NOMO-1 treated with DMSO at 0.1 percent for 48 hours (cell line): ENCODE measurements around the gene CDK3.
"Not testable (repeated sequence)": the region's sequence is repeated elsewhere in the genome, so short reads cannot be mapped to it uniquely, and the experiment has no call there.

ENCODE experiments used
- DNase-seq: peaks from one replicate; lab custom pipeline; 2025; ENCODE audit not compliant: unreplicated experiment; lab: John Stamatoyannopoulos, UW

Gene CDK3

DNA sequence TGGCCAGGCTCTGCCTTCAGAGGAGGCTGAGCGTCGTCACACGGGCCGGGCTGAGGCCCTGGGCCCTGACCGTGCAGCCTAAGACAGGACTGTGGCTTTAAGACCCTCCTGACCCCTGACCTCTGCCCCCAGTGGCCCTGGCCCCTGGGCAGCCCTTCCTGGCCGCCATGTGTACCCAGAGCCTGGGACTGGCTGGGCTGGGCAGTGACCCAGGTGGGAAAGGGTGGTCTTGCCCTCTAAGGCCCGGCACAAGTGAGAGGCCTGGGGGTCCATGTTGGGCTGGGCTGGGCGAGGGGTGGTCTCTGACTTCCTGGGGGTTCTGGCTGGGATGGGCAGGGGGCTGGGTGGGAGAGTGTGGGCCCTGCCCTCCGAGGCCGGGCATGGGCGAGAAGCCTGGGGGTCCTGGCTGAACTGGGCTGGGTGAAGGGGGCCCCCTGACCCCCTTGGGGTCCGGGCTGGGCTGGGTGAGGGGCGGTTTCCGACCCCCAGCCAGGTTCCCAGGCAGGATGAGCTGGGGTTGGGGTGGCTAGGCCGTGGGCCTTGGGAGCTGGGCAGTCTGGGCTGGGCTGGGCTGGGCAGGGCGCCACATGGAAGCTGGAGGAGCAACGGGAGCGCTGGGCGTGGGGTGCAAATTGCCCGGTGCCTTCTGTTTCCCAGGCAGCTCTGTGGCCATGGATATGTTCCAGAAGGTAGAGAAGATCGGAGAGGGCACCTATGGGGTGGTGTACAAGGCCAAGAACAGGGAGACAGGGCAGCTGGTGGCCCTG is at the start of gene CDK3:
Gene CDK3 (plus strand): TSS at position 101 of the 767 bp plus-strand sequence. CDS start 571 bp downstream, at position 672.
- no peak for DNase-seq

DNA sequence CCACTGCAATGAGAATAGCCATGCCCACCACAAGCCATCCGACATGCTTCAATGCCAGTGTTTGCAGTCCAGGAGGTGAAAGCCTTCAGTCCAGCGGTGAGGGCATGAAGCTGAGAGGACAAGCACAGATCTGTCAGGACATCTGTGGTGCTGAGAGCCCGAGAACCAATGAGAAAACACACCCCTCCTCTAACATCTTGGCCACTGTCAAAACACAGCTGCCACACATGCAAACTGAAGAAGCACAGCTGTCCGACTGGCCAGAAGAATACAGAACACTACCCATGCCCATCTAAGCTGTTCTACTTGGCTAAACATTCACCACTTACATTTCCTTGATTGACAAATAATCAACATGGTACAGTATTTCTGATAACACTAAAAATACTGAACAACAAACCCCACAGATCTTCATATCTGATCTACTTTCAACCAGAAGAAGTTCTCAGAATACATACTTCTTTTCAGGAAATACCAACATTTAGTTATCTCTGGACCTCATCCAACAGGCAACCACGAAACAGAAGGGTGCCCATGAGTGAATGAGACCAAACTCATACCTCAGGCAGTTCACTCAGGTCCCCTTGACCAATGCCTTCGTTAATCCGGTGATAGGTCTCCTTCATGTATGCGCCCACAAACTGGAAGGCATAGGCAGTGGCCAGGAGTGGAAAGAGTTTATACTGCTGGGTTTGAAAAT is 49.6 kb upstream of the CDK3 start:
- no peak for DNase-seq

DNA sequence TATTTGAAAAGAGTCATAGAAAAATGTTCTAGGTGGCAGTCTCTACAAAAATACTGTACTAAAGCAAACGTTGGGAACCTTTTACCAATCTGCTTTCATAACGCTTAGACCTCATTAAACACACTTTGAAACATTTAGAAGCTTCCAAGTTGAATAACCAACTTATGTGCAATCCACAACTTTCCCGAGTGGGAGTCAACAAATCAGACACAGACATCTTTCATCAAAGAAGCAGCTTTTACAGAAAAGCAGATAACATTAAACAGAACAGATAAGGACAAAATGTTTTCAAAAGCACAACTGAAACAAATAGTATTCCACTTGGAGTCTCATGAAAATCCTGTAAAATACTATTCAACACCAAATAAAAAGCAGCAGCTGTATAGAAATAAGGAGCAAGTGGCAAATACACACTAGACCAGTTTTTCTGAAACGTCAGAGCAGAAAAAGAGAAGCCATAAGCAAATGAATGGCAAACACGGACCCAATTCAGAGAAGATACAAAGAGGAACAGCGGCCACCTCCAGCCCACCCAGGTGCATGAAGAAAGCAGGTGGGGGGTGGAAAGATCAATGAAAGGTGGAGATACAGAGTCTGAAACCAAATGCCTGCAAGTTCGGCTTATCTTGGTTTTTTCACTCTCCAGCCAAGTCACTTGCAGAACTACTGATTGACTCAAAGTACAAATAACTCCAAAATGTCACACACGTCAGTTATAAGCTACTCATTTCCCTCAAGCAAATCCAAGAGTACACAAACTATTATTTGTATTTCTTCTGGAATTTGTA is 41.4 kb upstream of the CDK3 start:
- DNase-seq, result no peak

DNA sequence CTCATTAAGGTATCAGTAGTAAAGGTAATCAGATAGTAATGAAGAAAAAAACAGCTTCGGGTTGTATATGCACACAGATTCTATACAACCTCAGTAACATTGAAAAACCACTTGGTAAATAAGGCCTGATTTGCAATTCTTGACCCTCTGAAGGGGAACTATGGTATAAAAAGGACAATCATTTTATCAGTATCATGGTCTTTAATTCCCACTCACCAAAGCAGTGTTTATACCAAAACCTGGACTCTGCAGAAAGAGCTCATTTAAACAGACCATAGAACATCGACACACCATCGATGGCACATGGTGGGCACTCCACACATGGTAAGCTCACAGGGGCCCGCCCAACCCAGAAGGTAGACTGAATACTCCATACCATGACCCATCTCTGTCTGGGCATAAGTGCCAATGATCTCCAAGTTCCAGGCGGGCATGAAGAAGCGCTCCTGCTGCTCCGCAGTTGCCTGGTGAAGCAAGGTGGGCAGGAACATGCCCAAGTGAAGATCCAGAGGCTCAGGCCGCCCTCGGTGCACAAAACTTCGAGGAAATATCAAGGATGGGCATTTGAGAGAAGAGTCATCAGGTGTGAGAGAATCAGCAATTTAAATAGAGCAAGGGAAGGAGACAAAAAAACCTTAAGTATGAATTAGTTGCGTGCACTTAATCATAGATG is 40.7 kb upstream of the CDK3 start:
- no peak for DNase-seq

DNA sequence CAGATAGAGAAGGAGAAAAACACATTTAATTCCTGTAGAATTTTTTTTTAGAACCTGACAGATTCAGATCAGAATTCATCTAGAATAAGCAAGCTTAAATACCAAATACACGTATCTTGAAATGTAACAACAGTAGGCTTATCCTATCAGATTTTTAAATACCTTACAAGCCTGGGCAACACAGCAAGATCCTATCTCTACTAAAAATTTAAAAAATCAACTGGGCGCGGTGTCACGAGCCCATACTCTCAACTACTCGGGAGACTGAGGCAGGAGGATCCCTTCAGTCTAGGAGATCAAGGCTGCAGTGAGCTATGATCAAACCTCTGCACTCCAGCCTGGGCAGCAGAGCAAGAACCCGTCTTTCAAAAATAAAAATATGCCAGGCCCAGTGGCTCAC is 35.2 kb upstream of the CDK3 start:
- DNase-seq, result no peak

DNA sequence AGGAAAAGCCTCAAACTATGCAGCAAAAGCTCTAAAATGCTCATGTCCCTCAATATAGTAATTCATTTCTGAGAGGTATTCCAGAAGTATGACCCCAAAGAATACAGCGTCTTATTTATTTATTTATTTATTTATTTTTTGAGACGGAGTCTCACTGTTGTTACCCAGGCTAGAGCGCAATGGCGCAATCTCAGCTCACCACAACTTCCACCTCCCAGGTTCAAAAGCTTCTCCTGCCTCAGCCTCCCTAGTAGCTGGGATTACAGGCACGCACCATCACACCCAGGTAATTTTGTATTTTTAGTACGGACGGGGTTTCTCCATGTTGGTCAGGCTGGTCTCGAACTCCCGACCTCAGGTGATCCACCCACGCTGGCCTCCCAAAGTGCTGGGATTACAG is 31.6 kb upstream of the CDK3 start:
- not testable (repeated sequence) for DNase-seq

DNA sequence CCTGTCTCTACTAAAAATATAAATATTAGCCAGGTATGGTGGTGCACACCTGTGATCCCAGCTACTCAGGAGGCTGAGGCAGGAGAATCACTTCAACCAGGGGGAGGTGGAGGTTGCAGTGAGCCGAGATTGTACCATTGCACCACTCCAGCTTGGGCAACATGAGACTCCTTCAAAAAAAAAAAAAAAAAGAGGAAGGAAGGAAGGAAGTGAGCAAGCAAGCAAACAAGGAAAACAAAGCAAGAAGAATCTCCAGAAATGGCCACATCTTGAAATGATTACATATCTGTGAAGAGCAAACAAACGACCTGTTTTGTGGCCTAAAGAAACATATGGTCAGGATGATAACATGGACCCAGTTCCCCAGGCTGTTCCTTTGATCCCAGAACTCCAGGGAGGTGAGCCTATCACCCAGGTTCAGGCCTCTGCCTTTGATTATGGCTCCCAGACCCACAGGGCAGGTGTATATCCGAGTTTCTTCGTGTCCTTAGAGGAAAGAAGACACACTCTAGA is 30.6 kb upstream of the CDK3 start:
- peak; percentile 49 for DNase-seq

DNA sequence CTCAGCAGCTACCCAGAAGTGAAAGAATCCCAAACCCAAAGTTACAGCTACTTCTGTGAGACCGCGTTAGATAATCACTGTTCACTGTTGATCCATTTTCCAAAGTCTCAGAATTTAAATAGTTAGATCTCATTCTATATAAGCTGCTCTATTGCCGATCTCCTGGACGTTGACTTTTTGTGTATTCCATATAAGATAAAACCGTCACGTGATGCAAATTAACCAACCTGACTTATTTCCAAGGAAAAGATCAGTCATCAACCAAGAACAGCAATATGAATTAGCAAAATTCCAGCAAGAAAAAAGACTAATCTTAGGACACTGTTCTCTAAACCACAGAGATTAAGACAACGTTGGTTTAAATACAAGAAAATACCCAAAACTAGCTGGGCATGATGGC is 30.0 kb upstream of the CDK3 start:
- no peak for DNase-seq

DNA sequence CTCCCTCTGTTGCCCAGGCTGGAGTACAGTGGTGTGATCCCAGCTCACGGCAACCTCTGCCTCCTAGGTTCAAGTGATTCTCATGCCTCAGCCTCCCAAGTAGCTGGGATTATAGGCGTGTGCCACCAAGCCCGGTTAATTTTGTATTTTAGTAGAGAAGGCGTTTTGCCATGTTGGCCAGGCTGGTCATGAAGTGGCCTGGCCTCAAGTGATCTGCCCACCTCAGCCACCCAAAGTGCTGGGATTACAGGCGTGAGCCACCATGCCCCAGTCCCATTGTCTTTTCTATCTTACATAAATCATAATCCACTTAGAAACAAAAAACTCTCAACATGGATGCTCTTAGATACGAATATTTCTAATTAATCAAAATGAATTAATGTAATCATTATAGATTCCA is 25.5 kb upstream of the CDK3 start:
- not testable (repeated sequence) for DNase-seq

DNA sequence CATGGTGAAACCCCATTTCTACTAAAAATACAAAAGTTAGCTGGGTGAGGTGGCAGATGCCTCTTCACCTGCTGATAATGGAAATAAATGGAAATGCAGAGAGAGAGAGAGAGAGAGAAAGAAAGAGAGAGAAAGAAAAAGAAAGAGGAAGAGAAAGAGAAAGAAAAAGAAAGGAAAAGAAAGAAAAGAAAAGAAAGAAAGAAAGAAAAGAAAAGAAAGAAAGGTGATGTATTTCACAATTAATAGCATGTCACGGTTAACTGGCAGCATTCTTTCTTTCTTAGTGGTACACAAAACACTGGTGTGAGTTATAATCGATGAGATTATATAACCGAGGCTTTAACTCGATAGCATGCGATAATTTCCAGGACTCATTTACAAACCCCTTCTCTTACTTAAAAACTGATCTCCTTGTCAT is 24.9 kb upstream of the CDK3 start:
- no peak for DNase-seq

DNA sequence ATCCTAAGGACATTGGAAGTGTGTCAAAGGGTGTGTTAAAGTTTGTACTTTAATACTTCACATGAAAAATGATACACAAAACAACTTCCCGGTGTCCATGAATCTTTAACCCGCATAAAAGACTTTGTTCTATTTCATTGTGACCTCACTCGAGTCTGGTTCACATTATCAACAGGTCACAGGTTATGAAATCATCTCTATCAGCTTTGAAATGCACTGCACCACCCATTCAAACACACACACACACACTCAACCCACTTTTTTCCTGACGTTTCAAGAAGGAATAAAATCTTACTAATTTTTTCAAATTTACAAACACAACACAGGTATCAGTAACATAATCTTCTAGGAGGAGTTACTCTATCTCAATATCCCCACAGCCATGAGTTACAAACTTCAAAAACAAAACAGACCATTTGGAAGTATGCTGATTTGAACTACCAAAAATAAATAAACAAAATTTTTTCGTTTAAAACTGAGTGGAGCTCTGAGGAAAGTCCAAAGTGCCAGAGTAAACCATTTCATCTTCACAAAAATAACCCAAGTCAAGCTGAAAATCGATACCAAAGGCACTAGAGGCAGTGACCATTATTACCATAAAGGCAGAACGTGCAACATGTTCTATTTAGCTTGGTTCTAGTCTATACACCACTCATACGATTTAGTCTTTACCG is 24.3 kb upstream of the CDK3 start:
- DNase-seq, result no peak

DNA sequence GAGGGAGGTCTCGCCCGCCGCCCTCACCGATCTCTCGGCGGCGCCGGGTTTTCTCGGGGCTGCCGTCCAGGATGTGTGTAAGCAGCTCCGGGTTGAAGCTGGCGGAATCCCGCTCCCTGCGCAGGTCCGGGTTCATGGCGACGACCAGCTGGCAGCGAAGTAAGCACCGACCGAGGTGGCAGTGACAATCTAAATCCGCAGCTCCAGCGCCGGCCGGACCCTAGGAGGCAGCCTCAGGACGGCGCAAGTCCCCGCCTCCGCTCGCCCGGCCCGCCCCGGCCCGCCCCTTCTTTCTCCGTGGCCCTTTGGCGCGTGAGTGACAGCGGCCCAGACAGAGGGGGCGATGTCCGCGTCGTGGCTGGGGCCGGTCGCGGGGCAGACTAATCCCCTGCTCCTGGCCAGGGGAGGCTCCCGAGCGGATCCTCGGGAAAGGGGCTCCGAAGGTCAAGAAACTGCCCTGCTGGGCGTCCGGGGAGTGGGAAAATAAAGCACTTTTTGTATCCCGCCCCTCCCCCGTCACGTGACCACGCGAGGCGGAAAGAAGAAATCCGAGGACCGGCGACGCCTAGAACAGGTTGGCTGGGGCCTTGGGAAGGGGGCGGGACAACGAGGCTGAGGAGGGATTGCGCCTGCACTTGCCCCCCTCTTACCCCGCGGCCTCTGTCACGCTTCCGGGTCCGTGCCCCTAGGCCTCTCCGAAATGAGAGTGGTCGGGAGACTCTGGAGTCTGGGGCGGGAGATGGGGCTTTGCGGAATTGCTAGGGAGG is 21.5 kb upstream of the CDK3 start, which contains the start of the genes ACOX1 and TEN1:
Gene ACOX1 (minus strand): TSS at position 229 of the 767 bp plus-strand sequence. CDS start 93 bp downstream, at position 136.
Gene TEN1 (plus strand): TSS at position 303 of the 767 bp plus-strand sequence. CDS start 6,953 bp downstream, outside the sequence.
- peak; percentile 96 for DNase-seq

DNA sequence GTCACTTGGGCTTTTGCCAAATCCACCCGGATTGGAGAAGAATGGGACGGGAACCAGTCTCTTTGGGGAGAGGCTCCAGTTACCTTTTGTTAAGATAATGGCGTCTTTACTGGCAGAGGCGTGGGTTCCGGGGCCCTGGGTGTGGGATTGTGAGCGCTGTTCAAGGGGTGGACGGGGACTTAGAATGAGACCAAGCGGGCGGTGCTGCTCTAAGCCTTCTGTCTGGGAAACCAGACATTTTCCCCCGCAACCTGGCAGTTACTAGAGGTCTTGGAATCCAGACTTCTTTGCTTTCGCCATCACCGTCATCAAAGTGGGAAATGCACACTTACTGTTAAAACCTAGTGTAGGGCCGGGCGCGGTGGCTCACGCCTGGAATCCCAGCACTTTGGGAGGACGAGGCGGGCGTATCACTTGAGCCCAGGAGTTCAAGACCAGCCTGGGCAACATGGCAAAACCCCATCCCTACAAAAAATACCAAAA is 20.9 kb upstream of the CDK3 start:
- DNase-seq, result peak; percentile 53

DNA sequence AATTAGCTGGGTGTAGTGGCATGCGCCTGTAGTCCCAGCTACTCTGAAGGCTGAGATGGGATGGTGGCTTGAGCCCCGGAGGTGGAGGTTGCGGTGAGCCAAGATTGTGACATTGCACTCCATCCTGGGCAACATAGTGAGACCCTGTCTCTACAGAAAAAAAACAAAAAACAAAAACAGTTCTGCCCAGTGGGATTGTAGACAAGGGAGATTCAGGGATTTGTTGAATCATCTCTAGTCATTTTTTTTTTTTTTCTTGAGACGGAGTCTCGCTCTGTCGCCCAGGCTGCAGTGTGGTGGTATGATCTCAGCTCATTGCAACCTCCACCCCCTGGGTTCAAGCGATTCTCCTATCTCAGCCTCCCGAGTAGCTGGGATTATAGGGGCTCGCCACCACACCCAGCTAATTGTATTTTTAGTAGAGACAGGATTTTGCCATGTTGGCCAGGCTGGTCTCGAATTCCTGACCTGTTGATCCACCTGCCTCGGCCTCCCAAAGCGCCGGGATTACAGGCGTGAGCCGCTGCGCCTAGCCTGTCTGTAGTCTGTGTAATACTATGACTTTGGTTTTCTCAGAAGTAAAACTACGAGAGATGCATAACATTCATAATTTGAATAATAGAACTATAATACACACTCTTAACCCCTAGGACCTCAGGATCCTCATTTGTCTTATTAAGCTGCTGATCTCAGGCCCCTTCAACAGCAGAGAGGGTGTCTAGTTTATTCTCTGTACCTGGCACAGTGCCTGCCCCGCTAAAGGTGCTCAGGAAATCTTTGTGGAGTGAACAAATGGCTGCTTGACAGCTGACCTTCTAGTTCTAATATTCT is 20.3 kb upstream of the CDK3 start:
- no peak for DNase-seq

DNA sequence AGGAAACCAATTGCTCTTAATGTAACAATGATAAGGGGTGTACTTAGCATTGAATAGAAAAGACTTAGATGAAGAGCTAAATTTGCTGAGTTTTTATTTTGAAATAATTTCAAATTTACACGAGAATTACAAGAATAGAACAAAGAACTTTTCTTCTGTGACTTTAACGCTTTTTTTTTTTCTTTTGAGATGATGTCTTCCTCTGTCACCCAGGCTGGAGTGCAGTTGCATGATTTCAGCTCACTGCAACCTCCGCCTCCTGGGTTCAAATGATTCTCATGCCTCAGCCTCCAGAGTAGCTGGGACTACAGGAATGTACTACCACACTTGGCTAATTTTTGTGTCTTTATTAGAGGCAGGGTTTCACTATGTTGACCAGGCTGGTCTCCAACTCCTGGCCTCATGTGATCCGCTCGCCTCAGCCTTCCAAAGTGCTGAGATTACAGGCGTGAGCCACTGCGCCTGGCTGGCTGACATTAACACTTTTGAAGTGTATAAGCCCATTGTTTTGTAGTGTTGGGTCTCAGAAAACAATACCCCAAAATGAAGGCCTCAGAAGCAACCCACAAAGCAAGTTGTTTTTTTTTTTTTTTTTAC is 19.5 kb upstream of the CDK3 start:
- no peak for DNase-seq

DNA sequence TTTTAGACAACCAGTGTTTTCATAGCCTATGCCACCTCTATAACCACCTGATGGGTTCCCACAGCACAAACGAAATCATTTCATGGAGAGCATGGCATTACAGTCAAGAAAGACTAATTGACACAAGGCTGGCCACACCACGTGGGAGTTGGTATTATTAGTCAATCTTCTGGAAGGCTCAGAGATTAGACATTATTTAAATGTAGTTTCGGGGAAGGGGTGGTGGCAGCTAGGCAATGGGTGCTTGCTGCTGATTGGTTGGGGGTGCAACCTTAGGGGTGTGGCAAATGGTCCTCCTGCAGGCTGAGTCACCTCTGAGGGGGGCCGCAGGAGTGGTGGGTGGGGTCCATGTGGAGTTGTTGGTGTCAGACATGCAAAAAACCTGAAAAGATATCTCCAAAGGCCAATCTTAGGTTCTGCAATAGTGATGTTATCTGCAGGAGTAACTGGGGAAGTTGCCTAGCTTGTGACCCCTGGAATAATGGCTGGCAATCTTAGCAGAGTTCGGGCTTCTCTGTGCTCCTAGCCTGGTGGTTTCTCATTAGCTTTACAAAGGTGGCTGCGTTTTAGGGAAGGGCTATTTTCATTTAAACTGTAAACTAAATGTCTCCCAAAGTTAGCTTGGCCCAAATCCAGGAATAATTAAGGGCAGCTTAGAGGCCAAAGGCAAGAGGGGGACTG is 17.0 kb upstream of the CDK3 start:
- peak; percentile 69 for DNase-seq

DNA sequence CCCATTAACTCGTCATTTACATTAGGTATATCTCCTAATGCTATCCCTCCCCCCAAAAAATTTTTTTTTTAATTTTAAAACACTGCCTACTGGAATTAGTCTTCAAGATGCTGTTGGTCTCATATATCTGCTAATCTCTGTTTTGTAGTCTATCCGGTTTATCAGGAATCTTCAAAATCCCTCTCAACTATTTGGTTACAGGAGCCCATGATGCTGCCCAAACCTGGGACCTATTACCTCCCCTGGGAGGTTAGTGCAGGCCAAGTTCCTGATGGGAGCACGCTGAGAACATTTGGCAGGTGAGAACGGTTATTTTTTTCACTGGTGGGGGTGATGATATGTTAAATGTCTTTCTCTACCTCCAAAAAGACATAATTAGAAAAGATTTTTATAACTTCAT is 14.7 kb upstream of the CDK3 start:
- DNase-seq, result no peak
